K562 (cell line): Measurements from ENCODE around the gene PRAME. TPM values are rescaled to one million over a fixed set of nuclear protein-coding genes. Genes with fewer than 3 reads are reported as not detected.

Source experiments
- BMI1 ChIP-seq: fragments of 150-350 bp; IDR thresholded peaks from 2 replicates; pipeline ENCODE4 v1.6.1; 2014; ENCODE audit warnings: low read length
- FOS ChIP-seq: IDR thresholded peaks from 3 replicates; pipeline ENCODE4 v1.6.1; 2011; ENCODE audit not compliant: insufficient read length; ENCODE audit errors: extremely low read depth
- FOSL1 ChIP-seq: fragments of 200-800 bp; sonication (Bioruptor generic); conservative IDR thresholded peaks from 2 replicates; pipeline ENCODE4 v1.6.1; 2016; ENCODE audit warnings: missing genetic modification characterization, missing compliant biosample characterization
- GABPA ChIP-seq: fragments of 200-800 bp; sonication (Bioruptor generic); conservative IDR thresholded peaks from 2 replicates; pipeline ENCODE4 v1.6.1; 2016; ENCODE audit warnings: low read depth, missing genetic modification characterization, missing compliant biosample characterization
- HIVEP1 ChIP-seq: fragments of 250-450 bp; sonication (Bioruptor Pico); IDR thresholded peaks from 2 replicates; pipeline ENCODE4 v1.4.0; 2020; ENCODE audit warnings: mild to moderate bottlenecking
- JUNB ChIP-seq: fragments of 450-650 bp; formaldehyde crosslinking; conservative IDR thresholded peaks from 2 replicates; pipeline ENCODE4 v1.4.0; 2020; ENCODE audit warnings: mild to moderate bottlenecking
- NFATC3 ChIP-seq: fragments of 450-650 bp; IDR thresholded peaks from 2 replicates; pipeline ENCODE4 v1.6.1; 2017; ENCODE audit warnings: mild to moderate bottlenecking
- NR1H2 ChIP-seq: sonication (generic); formaldehyde crosslinking; IDR thresholded peaks from 2 replicates; pipeline ENCODE4 v1.4.0; 2020; ENCODE audit warnings: mild to moderate bottlenecking, missing genetic modification reagents
- SREBF1 ChIP-seq: fragments of 150-350 bp; IDR thresholded peaks from 2 replicates; pipeline ENCODE4 v1.6.1; 2014; ENCODE audit warnings: antibody characterized with exemption, low read depth, low read length, borderline replicate concordance
- TAF15 ChIP-seq: fragments of 200-400 bp; formaldehyde crosslinking; IDR thresholded peaks from 2 replicates; pipeline ENCODE4 v1.6.1; 2017; ENCODE audit warnings: mild to moderate bottlenecking, low read depth, low read length, moderate library complexity
- TGIF2 ChIP-seq: sonication (generic); formaldehyde crosslinking; IDR thresholded peaks from 2 replicates; pipeline ENCODE4 v1.8.1; 2022; ENCODE audit warnings: mild to moderate bottlenecking, missing genetic modification reagents, moderate library complexity
- ZBTB1 ChIP-seq: sonication (generic); formaldehyde crosslinking; IDR thresholded peaks from 2 replicates; pipeline ENCODE4 v1.8.1; 2023; ENCODE audit warnings: missing genetic modification reagents, low read depth, mild to moderate bottlenecking, borderline replicate concordance
- ZFP1 ChIP-seq: fragments of 450-650 bp; formaldehyde crosslinking; IDR thresholded peaks from 2 replicates; pipeline ENCODE4 v1.4.0; 2020; ENCODE audit warnings: mild to moderate bottlenecking, mixed read lengths
- ZFPM2 ChIP-seq: fragments of 250-450 bp; sonication (Bioruptor Pico); IDR thresholded peaks from 2 replicates; pipeline ENCODE4 v1.5.1; 2022; ENCODE audit warnings: mild to moderate bottlenecking
- polyA plus RNA-seq, 8 experiments: library from polyadenylated mRNA; depleted of rRNA in 4 of 8; stranded (reverse) in 5 of 8; unstranded in 3 of 8; fragments of >200 nt; fragmentation: Nextera tagmentation in 2 of 8; fragmentation: Illumina TruSeq in 1 of 8; extraction: Ambion mirVana in 2 of 8; extraction: Trizol in 1 of 8; gene quantifications; 2 replicates each; pipeline versions ENCODE4 v1.2.1 to v1.2.3, GENCODE V29; 2011 to 2014; ENCODE audit warnings: inconsistent platforms in 1 of 8, missing spikeins in 1 of 8
- total RNA-seq, 7 experiments: library from RNA; depleted of rRNA in 6 of 7; stranded (reverse); fragments of >200 nt in 6 of 7; fragmentation: Illumina TruSeq in 2 of 7; extraction: Trizol in 2 of 7; gene quantifications; 2 replicates each; pipeline versions ENCODE4 v1.2.1 to v1.2.3, GENCODE V29; 2011 to 2021; ENCODE audit warnings: low replicate concordance in 1 of 7
- TF ChIP-seq, protein P1 (sequence below), 2 experiments: fragments of 450-650 bp; IDR thresholded peaks; 2 replicates each; pipeline ENCODE4 v1.6.1; 2018; ENCODE audit warnings: mild to moderate bottlenecking in 2 of 2, low read depth in 1 of 2; ENCODE audit not compliant: partially characterized antibody in 2 of 2
- TF ChIP-seq, protein P2 (sequence below): sonication (generic); formaldehyde crosslinking; IDR thresholded peaks from 2 replicates; pipeline ENCODE4 v1.8.0; 2022; ENCODE audit warnings: missing genetic modification reagents, mild to moderate bottlenecking, moderate library complexity, borderline replicate concordance
- TF ChIP-seq, protein P3 (sequence below): sonication (generic); formaldehyde crosslinking; IDR thresholded peaks from 2 replicates; pipeline ENCODE4 v1.9.0; 2022; ENCODE audit warnings: mild to moderate bottlenecking, missing genetic modification reagents
- TF ChIP-seq, protein P4 (sequence below): fragments of 200-800 bp; sonication (Bioruptor generic); IDR thresholded peaks from 2 replicates; pipeline ENCODE4 v1.6.1; 2017; ENCODE audit warnings: missing genetic modification characterization, missing compliant biosample characterization
- TF ChIP-seq, protein P5 (sequence below), 2 experiments: fragments of 450-650 bp; conservative IDR thresholded peaks; 2 replicates each; pipeline ENCODE4 v1.6.1; 2017; ENCODE audit warnings: mild to moderate bottlenecking in 2 of 2, moderate library complexity in 2 of 2

PRAME gene
- total and polyA plus RNA-seq, 9 of the 15 experiments (the other 6 are each of a cell fraction or from before 2014, with no cell fraction given), result 662 to 2,141 (median 1,142) TPM

DNA sequence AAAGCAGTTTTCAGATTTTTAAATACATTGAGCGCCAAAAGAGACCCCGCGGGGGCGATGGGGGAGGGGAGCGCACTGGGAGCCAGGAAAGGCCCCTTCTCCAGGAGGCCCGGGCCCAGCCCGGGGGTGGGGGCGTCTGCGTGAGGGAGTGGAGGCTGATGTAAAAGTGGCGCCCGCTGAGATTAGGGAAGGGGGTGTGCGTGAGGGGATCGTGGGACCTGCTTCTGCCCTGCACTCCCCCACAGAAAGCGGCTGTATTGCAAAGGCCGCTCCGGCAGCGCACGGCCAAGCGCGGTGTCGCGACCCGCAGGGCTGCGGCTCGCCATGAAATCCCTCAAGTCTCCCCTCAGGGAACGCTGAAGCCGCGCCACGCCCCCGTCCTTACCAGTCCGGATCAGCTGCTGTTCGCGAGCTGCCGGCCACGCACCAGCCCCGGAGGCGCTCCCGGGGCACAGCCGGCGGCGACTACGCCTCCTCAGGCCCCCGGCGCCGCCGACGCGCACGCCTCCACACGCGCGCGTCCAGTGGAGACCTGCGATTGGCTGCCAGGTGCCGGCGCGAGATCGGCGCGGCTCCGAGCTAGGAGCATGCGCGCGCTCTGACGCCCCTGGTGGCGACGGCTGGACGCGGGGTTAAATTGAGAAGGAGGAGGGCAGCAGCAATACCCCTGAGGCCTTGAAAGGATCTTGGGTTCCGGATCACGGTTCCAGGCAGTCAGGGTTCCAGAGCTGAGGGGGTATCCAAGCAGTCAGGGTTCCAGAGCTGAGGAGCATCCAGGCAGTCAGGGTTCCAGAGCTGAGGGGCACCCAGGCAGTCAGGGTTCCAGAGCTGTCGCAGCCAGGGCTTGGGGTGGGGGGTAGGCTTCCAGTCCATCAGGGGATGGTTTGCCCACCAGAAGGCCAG, 50.5 kb downstream of the PRAME start, which contains the start of gene ZNF280B (continued):
- TF ChIP-seq, protein P1, sequence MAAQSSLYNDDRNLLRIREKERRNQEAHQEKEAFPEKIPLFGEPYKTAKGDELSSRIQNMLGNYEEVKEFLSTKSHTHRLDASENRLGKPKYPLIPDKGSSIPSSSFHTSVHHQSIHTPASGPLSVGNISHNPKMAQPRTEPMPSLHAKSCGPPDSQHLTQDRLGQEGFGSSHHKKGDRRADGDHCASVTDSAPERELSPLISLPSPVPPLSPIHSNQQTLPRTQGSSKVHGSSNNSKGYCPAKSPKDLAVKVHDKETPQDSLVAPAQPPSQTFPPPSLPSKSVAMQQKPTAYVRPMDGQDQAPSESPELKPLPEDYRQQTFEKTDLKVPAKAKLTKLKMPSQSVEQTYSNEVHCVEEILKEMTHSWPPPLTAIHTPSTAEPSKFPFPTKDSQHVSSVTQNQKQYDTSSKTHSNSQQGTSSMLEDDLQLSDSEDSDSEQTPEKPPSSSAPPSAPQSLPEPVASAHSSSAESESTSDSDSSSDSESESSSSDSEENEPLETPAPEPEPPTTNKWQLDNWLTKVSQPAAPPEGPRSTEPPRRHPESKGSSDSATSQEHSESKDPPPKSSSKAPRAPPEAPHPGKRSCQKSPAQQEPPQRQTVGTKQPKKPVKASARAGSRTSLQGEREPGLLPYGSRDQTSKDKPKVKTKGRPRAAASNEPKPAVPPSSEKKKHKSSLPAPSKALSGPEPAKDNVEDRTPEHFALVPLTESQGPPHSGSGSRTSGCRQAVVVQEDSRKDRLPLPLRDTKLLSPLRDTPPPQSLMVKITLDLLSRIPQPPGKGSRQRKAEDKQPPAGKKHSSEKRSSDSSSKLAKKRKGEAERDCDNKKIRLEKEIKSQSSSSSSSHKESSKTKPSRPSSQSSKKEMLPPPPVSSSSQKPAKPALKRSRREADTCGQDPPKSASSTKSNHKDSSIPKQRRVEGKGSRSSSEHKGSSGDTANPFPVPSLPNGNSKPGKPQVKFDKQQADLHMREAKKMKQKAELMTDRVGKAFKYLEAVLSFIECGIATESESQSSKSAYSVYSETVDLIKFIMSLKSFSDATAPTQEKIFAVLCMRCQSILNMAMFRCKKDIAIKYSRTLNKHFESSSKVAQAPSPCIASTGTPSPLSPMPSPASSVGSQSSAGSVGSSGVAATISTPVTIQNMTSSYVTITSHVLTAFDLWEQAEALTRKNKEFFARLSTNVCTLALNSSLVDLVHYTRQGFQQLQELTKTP (IDR thresholded peaks at IDR 0.05; ENCODE audit: low read depth in 1 of 2, partially characterized antibody in 2 of 2), result no peak
- no peak for TF ChIP-seq NR1H2 (CRISPR knock-in tag)
- TF ChIP-seq FOS, result no peak
- TF ChIP-seq, protein P2, sequence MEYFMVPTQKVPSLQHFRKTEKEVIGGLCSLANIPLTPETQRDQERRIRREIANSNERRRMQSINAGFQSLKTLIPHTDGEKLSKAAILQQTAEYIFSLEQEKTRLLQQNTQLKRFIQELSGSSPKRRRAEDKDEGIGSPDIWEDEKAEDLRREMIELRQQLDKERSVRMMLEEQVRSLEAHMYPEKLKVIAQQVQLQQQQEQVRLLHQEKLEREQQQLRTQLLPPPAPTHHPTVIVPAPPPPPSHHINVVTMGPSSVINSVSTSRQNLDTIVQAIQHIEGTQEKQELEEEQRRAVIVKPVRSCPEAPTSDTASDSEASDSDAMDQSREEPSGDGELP (CRISPR knock-in tag), result peak; percentile 98
- peak; percentile 48; the same call in 1 of the 2 replicates for TF ChIP-seq ZBTB1 (CRISPR knock-in tag)
- no peak for TF ChIP-seq TAF15
- TF ChIP-seq NFATC3, result no peak
- TF ChIP-seq, protein P3, sequence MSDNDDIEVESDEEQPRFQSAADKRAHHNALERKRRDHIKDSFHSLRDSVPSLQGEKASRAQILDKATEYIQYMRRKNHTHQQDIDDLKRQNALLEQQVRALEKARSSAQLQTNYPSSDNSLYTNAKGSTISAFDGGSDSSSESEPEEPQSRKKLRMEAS (CRISPR knock-in tag), result peak; percentile 98
- TF ChIP-seq ZFPM2 (CRISPR knock-in tag), result no peak
- TF ChIP-seq, protein P4, sequence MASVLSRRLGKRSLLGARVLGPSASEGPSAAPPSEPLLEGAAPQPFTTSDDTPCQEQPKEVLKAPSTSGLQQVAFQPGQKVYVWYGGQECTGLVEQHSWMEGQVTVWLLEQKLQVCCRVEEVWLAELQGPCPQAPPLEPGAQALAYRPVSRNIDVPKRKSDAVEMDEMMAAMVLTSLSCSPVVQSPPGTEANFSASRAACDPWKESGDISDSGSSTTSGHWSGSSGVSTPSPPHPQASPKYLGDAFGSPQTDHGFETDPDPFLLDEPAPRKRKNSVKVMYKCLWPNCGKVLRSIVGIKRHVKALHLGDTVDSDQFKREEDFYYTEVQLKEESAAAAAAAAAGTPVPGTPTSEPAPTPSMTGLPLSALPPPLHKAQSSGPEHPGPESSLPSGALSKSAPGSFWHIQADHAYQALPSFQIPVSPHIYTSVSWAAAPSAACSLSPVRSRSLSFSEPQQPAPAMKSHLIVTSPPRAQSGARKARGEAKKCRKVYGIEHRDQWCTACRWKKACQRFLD (CRISPR knock-in tag), result no peak
- no peak for TF ChIP-seq FOSL1 (tag)
- TF ChIP-seq BMI1, result no peak
- TF ChIP-seq HIVEP1 (CRISPR knock-in tag), result no peak
- TF ChIP-seq SREBF1, result no peak
- TF ChIP-seq ZFP1 (CRISPR knock-in tag), result no peak
- TF ChIP-seq JUNB (CRISPR knock-in tag), result no peak
- TF ChIP-seq, protein P5, sequence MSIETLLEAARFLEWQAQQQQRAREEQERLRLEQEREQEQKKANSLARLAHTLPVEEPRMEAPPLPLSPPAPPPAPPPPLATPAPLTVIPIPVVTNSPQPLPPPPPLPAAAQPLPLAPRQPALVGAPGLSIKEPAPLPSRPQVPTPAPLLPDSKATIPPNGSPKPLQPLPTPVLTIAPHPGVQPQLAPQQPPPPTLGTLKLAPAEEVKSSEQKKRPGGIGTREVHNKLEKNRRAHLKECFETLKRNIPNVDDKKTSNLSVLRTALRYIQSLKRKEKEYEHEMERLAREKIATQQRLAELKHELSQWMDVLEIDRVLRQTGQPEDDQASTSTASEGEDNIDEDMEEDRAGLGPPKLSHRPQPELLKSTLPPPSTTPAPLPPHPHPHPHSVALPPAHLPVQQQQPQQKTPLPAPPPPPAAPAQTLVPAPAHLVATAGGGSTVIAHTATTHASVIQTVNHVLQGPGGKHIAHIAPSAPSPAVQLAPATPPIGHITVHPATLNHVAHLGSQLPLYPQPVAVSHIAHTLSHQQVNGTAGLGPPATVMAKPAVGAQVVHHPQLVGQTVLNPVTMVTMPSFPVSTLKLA (conservative IDR thresholded peaks at IDR 0.05), result no peak
- peak; percentile 82; the same call in 1 of the 2 replicates for TF ChIP-seq TGIF2 (CRISPR knock-in tag)
- TF ChIP-seq GABPA (tag), result no peak
